Activated B cell treated with CpG ODN at 0.5 μM for 24 hours (primary cell): Measurements from ENCODE around the gene S100A1. TPM values are rescaled to one million over a fixed set of nuclear protein-coding genes. Genes with fewer than 3 reads are reported as not detected.

Experiments used
- ATAC-seq: fragments of 200-7000 bp; cut with Tn5 transposase; one replicate; pipeline ENCODE4 v1.10.0; 2021; ENCODE audit warnings: low read depth, mild to moderate bottlenecking, moderate library complexity
- CTCF ChIA-PET: fragments of 350-600 bp; sonication (Branson Sonifier 250); formaldehyde crosslinking; loops from one replicate; lab custom pipeline; 2021; ENCODE audit warnings: antibody characterized with exemption; lab: Charles Lee
- POLR2A ChIA-PET: fragments of 350-600 bp; sonication (Branson Sonifier 250); formaldehyde crosslinking; loops from one replicate; lab custom pipeline; 2021; ENCODE audit warnings: antibody characterized with exemption; lab: Charles Lee
- DNase-seq: peaks from one replicate; pipeline ENCODE4 v3.0.0; 2022
- H3K27ac Mint-ChIP-seq: one replicate; pipeline ENCODE4 v1.8.0; 2020; ENCODE audit warnings: mixed read lengths
- H3K27me3 Mint-ChIP-seq: one replicate; pipeline ENCODE4 v1.8.0; 2021; ENCODE audit warnings: mixed read lengths
- H3K36me3 Mint-ChIP-seq: one replicate; pipeline ENCODE4 v1.8.0; 2021; ENCODE audit warnings: low read depth, mixed read lengths
- H3K4me1 Mint-ChIP-seq: one replicate; pipeline ENCODE4 v1.8.0; 2021; ENCODE audit warnings: mixed read lengths
- H3K4me3 Mint-ChIP-seq: one replicate; pipeline ENCODE4 v1.8.0; 2020; ENCODE audit warnings: mild to moderate bottlenecking, mixed read lengths
- H3K9me3 Mint-ChIP-seq: one replicate; pipeline ENCODE4 v1.8.0; 2020; ENCODE audit warnings: mixed read lengths
- intact Hi-C: fragments of 100-400 bp; cut with micrococcal nuclease; formaldehyde crosslinking; loops from one replicate; pipeline ENCODE4 v1.15.1; 2024
- total RNA-seq: library from RNA; stranded (reverse); gene quantifications from 2 replicates; pipeline ENCODE4 v1.2.3, GENCODE V29; 2022
- TF ChIP-seq, protein P1 (sequence below): fragments of 200-600 bp; IDR thresholded peaks from one replicate; pipeline ENCODE4 v1.8.0; 2022; ENCODE audit warnings: antibody characterized with exemption, mild to moderate bottlenecking

Gene S100A1
- total RNA-seq, 1 donor from 2014 or later = 0.31 TPM

DNA sequence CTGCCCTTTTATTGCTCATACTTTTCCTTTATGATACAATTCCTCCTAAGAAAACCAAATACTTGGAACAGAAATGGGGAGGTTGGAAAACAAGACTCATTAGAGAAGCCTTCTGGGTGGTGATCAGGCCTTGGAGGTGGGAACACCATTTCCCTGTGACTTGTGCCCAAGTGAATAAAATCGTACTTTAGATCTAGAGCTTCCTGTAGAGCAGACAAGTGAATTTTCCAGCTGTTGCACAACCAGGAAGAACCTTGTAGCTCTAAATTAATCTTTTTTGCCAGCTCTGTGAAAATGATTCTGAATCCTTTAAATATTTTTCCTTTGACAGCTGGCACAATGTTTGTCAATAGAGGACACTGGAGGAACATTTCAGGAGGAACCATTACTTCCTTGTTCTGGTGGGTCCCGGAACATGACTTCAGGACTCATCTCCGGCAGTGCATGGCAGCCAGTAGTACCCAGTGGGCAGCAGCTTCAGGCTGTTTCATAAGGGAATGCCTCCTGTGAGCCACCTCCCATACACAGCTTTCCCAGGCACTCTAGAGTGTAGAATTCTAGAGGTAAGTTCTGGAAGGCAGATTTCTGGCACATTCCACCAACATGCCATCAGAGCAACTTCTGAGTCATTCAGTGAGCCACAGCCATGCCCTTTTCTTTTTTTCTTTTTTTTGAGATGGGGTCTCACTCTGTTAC is 24.7 kb downstream of the S100A1 start:
- ATAC-seq = no peak
- H3K36me3 Mint-ChIP-seq = peaks cover under 1% of the 10 kb centered on the region
- TF ChIP-seq, protein P1, sequence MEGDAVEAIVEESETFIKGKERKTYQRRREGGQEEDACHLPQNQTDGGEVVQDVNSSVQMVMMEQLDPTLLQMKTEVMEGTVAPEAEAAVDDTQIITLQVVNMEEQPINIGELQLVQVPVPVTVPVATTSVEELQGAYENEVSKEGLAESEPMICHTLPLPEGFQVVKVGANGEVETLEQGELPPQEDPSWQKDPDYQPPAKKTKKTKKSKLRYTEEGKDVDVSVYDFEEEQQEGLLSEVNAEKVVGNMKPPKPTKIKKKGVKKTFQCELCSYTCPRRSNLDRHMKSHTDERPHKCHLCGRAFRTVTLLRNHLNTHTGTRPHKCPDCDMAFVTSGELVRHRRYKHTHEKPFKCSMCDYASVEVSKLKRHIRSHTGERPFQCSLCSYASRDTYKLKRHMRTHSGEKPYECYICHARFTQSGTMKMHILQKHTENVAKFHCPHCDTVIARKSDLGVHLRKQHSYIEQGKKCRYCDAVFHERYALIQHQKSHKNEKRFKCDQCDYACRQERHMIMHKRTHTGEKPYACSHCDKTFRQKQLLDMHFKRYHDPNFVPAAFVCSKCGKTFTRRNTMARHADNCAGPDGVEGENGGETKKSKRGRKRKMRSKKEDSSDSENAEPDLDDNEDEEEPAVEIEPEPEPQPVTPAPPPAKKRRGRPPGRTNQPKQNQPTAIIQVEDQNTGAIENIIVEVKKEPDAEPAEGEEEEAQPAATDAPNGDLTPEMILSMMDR = no peak
- no peaks in the 10 kb centered on the region for H3K9me3 Mint-ChIP-seq
- DNase-seq = no peak
- intact Hi-C loops = no loop called here
- H3K4me1 Mint-ChIP-seq = peaks cover 4% of the 10 kb centered on the region
- POLR2A ChIA-PET = interaction anchor here (0.5 to 2.2 kb wide), 3 partner anchors 13 to 27 kb away, joined by 4 to 12 read pairs (median 8); partner anchors contain the start of gene CHTOP
- no peak overlapping the region for H3K27ac Mint-ChIP-seq
- no peaks in the 10 kb centered on the region for H3K27me3 Mint-ChIP-seq
- no peak overlapping the region for H3K4me3 Mint-ChIP-seq
- CTCF ChIA-PET = interaction anchor here (1.1 kb wide), 1 partner anchor 9 kb away, joined by 3 read pairs; no protein-coding TSS in a partner anchor

DNA sequence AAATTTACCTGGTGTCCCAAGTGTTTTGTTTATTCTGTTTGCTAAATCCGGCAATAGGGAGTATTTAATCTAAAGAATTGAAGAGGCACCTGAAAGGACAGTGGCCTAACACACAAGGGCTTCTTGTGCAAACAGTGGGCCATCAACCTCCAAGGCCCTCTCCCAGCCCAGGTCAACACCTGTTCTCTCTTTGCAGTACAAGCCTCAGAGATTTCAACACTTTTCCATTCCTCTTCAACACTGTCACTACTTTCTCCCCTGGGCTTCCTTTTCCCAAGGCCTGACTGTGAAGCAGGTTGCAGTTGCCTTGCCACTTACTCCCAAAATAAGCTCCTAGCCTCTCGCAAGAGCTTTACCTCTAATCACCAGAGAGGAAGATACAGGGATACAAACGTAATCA is 27.1 kb downstream of the S100A1 start:
- intact Hi-C loops = loop anchor here (5.0 kb wide), 1 partner anchor 83 kb away; no protein-coding TSS in a partner anchor
- Mint-ChIP-seq H3K9me3 (no peaks in the 10 kb centered on the region), H3K4me3 (no peak overlapping the region), H3K36me3 (peaks cover 8% of the 10 kb centered on the region), H3K4me1 (peaks cover 14% of the 10 kb centered on the region), H3K27me3 (no peaks in the 10 kb centered on the region), H3K27ac (no peak overlapping the region)
- TF ChIP-seq, protein P1 = no peak
- POLR2A ChIA-PET = interaction anchor here (0.8 kb wide), 1 partner anchor 90 kb away, joined by 3 read pairs; no protein-coding TSS in a partner anchor
- no peak for ATAC-seq
- no peak for DNase-seq
- CTCF ChIA-PET = no interaction called here

DNA sequence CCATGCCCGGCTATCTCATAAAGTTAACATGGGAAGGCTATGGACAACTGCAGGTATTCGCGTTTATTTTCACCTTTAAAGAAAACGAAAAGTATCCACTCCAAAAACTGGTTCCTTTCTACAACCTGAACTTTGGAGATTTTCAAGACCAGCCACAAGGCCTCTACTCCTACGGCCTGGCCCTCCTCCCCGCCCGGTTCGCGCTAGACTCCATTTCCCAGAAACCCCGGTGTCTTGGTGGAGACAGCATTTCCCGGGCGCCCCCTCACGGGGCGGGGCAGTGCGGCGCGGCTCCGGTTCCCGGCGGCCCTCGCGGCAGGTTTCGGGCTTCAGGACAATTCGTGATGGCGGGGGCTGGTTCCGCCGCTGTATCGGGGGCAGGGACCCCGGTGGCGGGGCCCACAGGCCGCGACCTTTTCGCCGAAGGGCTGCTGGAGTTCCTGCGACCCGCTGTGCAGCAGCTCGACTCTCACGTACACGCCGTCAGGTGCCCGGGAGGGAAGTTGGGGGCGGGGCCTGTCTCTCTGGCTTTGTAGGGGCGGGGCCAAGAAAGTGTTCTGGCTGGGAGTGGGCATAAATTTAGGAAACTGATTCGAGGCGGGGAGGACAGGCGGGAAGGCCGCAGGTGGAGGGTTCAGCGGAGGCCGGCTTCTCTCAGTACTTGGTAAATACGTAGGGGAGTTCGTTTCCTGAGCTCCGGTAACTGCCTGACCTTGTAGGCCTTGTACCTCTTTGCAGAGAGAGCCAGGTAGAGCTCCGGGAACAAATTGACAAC is 30.4 kb downstream of the S100A1 start, which contains the start of gene SNAPIN:
SNAPIN (plus strand) TSS at position 304 of the 775 bp plus-strand sequence; CDS start at position 345, 41 bp downstream.
- ChIA-PET CTCF (interaction anchor here (1.6 kb wide), 1 partner anchor 87 kb away, joined by 9 read pairs; no protein-coding TSS in a partner anchor), POLR2A (interaction anchor here (0.6 to 3.2 kb wide), 16 partner anchors 11 to 727 kb away, joined by 3 to 37 read pairs (median 6); partner anchors contain the start of genes CHTOP, ILF2, INTS3 and JTB)
- TF ChIP-seq, protein P1 = no peak
- DNase-seq (peak; percentile 94), ATAC-seq (peak; percentile 99)
- Mint-ChIP-seq H3K9me3 (no peaks in the 10 kb centered on the region), H3K4me1 (peaks cover 14% of the 10 kb centered on the region), H3K27ac (peak within 1 kb of the TSS; percentile 91), H3K27me3 (no peaks in the 10 kb centered on the region), H3K36me3 (peaks cover 38% of the 10 kb centered on the region), H3K4me3 (peak within 1 kb of the TSS; percentile 96)
- intact Hi-C loops = loop anchor here (1.0 to 5.0 kb wide), 5 partner anchors 13 to 148 kb away; partner anchors contain the start of gene CHTOP

DNA sequence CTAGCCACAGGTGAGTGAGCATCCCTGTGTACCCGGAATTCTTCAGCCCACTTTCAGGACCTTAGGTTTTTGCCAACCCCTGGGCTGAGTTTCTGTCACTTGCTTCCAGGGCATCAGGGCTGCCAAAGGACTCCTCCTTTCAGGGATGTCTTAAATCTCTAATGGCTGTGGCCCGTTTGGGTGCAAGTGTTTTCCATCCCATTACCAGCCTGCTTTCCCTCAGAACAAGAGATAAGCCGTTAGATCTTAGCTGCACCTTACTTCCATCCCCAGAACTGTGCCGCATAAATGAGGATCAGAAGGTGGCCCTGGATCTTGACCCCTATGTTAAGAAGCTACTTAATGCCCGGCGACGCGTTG is 30.9 kb downstream of the S100A1 start:
- CTCF ChIA-PET = interaction anchor here (1.6 kb wide), 1 partner anchor 87 kb away, joined by 9 read pairs; no protein-coding TSS in a partner anchor
- POLR2A ChIA-PET = interaction anchor here (0.6 to 3.2 kb wide), 15 partner anchors 11 to 332 kb away, joined by 3 to 37 read pairs (median 6); partner anchors contain the start of genes CHTOP, ILF2, INTS3 and JTB
- DNase-seq (no peak), ATAC-seq (no peak)
- TF ChIP-seq, protein P1 = no peak
- intact Hi-C loops = loop anchor here (2.0 to 5.0 kb wide), 3 partner anchors 60 to 148 kb away; no protein-coding TSS in a partner anchor
- Mint-ChIP-seq H3K27ac (peak overlapping the region; percentile 91), H3K4me3 (peak overlapping the region; percentile 96), H3K9me3 (no peaks in the 10 kb centered on the region), H3K27me3 (no peaks in the 10 kb centered on the region), H3K36me3 (peaks cover 42% of the 10 kb centered on the region), H3K4me1 (peaks cover 14% of the 10 kb centered on the region)
